Prostate gland (tissue), 2 donors: ENCODE measurements around the gene TBX10.
A peak's percentile ranks its signal among the peaks of the same experiment; 100 is the strongest.

Source experiments
- POLR2A ChIP-seq: fragments of 450-650 bp; IDR thresholded peaks from one replicate; pipeline ENCODE4 v1.6.1; 2016; ENCODE audit warnings: antibody characterized with exemption, mild to moderate bottlenecking
- TF ChIP-seq, protein P1 (sequence below), 4 experiments: fragments of 200-600 bp in 2 of 4; fragments of 450-650 bp in 2 of 4; sonication (generic) in 2 of 4; IDR thresholded peaks; 1 replicate in 3 of 4; 2 replicates in 1 of 4; pipeline ENCODE4 v1.5.1; 2016 to 2019; ENCODE audit warnings: antibody characterized with exemption in 4 of 4, mild to moderate bottlenecking in 2 of 4, moderate library complexity in 2 of 4

DNA sequence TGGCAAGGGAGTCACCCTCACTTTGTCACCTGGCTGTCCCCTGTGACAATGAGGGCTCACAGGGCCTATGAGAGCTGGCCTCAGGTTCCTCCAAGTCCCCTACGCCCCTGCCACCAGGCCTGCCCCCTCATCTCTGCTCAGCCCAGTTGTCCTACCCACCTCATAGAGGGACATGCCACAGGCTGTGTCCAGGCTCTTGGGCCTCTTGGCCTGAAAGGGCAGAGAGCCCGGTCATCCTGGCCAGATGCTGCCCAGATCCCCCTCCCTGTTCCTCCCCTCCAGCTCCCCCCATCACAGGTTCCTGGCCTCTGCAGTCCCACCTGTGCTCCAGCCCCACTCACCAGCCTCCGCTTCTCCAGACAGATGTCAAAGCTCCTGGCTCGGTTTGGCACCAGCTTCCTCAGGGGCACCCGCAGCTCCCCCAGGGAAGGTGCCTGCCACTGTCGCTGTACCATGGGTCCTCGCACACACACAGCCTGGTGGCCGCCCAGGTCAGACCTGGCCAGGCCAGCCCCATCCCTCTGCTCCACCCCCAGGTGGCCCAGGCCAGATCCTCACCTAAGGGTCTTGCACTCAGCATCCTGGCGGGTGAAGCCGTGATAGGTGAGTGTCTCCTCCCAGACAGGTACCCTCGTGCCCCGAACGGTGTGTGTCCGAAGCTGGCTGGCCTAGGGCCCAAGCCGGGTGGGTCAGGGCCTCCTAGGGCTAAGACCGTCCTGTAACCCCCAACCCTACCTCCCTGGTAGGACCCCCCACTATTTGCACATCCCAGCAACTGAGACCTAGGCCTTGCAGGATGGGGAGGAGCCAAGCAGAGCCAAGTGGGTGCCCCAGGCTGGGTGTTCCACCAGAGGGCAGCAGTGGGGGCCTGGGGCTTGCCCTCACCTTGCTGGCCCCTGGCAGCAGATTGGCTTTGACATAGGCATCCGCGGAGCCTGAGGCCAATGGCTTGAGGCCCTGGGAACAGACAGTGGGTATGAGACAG is 24.5 kb downstream of the TBX10 start:
- TF ChIP-seq, protein P1, sequence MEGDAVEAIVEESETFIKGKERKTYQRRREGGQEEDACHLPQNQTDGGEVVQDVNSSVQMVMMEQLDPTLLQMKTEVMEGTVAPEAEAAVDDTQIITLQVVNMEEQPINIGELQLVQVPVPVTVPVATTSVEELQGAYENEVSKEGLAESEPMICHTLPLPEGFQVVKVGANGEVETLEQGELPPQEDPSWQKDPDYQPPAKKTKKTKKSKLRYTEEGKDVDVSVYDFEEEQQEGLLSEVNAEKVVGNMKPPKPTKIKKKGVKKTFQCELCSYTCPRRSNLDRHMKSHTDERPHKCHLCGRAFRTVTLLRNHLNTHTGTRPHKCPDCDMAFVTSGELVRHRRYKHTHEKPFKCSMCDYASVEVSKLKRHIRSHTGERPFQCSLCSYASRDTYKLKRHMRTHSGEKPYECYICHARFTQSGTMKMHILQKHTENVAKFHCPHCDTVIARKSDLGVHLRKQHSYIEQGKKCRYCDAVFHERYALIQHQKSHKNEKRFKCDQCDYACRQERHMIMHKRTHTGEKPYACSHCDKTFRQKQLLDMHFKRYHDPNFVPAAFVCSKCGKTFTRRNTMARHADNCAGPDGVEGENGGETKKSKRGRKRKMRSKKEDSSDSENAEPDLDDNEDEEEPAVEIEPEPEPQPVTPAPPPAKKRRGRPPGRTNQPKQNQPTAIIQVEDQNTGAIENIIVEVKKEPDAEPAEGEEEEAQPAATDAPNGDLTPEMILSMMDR (IDR thresholded peaks at IDR 0.05), result peak in 1 of 4 experiments; percentile 43
- no peak for TF ChIP-seq POLR2A
